GM21390 (cell line): ENCODE data around the gene PRR23B.
"Not testable (repeated sequence)": the region's sequence is repeated elsewhere in the genome, so short reads cannot be mapped to it uniquely, and the experiment has no call there.

ENCODE experiments used
- ATAC-seq: cut with Tn5 transposase; IDR thresholded peaks from one replicate; pipeline ENCODE4 v1.9.1; 2021; ENCODE audit not compliant: unreplicated experiment

The PRR23B gene

GRCh38 chr3:139020868-139021234, at the start of gene PRR23B:
Gene PRR23B, minus strand, starts transcription at chr3:139020926. Its CDS starts 265 bp downstream, at chr3:139020661.
- no peak for ATAC-seq

- ATAC-seq: no peak
Observed at GRCh38 chr3:139062918-139063317, 42.2 kb upstream of the PRR23B start.

GRCh38 chr3:139052802-139053600, 32.3 kb upstream of the PRR23B start:
- no peak for ATAC-seq

- ATAC-seq: no peak
Observed at GRCh38 chr3:139044366-139045210, 23.9 kb upstream of the PRR23B start, which contains the start of gene PRR23C. Gene PRR23C, minus strand, starts transcription at chr3:139044892. Its CDS starts 272 bp downstream, at chr3:139044620.

- ATAC-seq: no peak
Observed at GRCh38 chr3:139043554-139044365, 23.0 kb upstream of the PRR23B start.

GRCh38 chr3:139037478-139037877, 16.8 kb upstream of the PRR23B start:
- no peak for ATAC-seq

- no peak for ATAC-seq
Observed at GRCh38 chr3:139032326-139033002, 11.7 kb upstream of the PRR23B start.

- ATAC-seq: not testable (repeated sequence)
Observed at GRCh38 chr3:139030576-139030975, 9.8 kb upstream of the PRR23B start.

GRCh38 chr3:139024968-139025367, 4.2 kb upstream of the PRR23B start:
- no peak for ATAC-seq

GRCh38 chr3:139020036-139020867, 474 bp downstream of the PRR23B start:
- ATAC-seq: no peak

- no peak for ATAC-seq
Observed at GRCh38 chr3:139016430-139017048, 4.2 kb downstream of the PRR23B start.

GRCh38 chr3:139006051-139006716, 14.5 kb downstream of the PRR23B start, which contains the start of gene PRR23A:
Gene PRR23A, minus strand, starts transcription at chr3:139006268. Its CDS starts 0 bp downstream, at chr3:139006268.
- ATAC-seq: no peak

GRCh38 chr3:139005356-139005993, 15.3 kb downstream of the PRR23B start:
- no peak for ATAC-seq

GRCh38 chr3:138995706-138996105, 25.0 kb downstream of the PRR23B start:
- no peak for ATAC-seq

- no peak for ATAC-seq
Observed at GRCh38 chr3:138987181-138987580, 33.5 kb downstream of the PRR23B start.

GRCh38 chr3:138985932-138986331, 34.8 kb downstream of the PRR23B start:
- ATAC-seq: no peak

GRCh38 chr3:138984816-138985215, 35.9 kb downstream of the PRR23B start:
- no peak for ATAC-seq

GRCh38 chr3:138976047-138976446, 44.7 kb downstream of the PRR23B start:
- ATAC-seq: no peak
